Testis (tissue), 3 donors: ENCODE data around the gene NLRP6. TPM values are rescaled to one million over a fixed set of nuclear protein-coding genes. Genes with fewer than 3 reads are reported as not detected.

ENCODE experiments used
- DNase-seq: peaks from one replicate; pipeline ENCODE4 v3.0.0-alpha.2; 2019
- H3K27ac ChIP-seq, 2 donors: fragments of 200-600 bp; sonication (generic); one replicate each; pipeline ENCODE4 v1.5.1; 2019
- H3K27me3 ChIP-seq: fragments of 200-600 bp; sonication (generic); one replicate; pipeline ENCODE4 v1.5.1; 2019
- H3K36me3 ChIP-seq: fragments of 200-600 bp; sonication (generic); one replicate; pipeline ENCODE4 v1.5.1; 2017; ENCODE audit warnings: low read depth; ENCODE audit errors: missing control alignments
- H3K4me1 ChIP-seq: fragments of 200-600 bp; sonication (generic); one replicate; pipeline ENCODE4 v1.5.1; 2019
- H3K4me3 ChIP-seq, 2 donors: fragments of 200-600 bp; sonication (generic); one replicate each; pipeline ENCODE4 v1.5.1; 2017 to 2019
- H3K9me3 ChIP-seq: fragments of 200-600 bp; sonication (generic); one replicate; pipeline ENCODE4 v1.5.1; 2017
- POLR2A ChIP-seq: fragments of 450-650 bp; IDR thresholded peaks from one replicate; pipeline ENCODE4 v1.6.1; 2017; ENCODE audit warnings: antibody characterized with exemption, mild to moderate bottlenecking, moderate library complexity
- WGBS, 2 donors: methylation state at CpG; one replicate each; pipeline ENCODE4 v1.1.5; 2018; 5-methylcytosine and 5-hydroxymethylcytosine counted together
- intact Hi-C: fragments of 100-400 bp; cut with DNase I; formaldehyde crosslinking; loops from one replicate; pipeline ENCODE4 v1.15.1; 2023; ENCODE audit warnings: low total_unique reads
- polyA plus RNA-seq: library from polyadenylated mRNA; stranded (reverse); fragments of 350-450 nt; fragmentation: Illumina TruSeq; extraction: RNeasy Lipid Tissue Mini Kit (QIAGEN cat#74804); gene quantifications from one replicate; pipeline ENCODE4 v1.2.3, GENCODE V29; 2014; ENCODE audit warnings: low read depth, low replicate concordance; ENCODE audit not compliant: insufficient read depth
- total RNA-seq, 2 donors: library from RNA; depleted of rRNA; stranded (reverse); fragments of >200 nt; gene quantifications; one replicate each; pipeline ENCODE4 v1.2.3, GENCODE V29; 2016
- TF ChIP-seq, protein P1 (sequence below), 3 experiments: fragments of 450-650 bp in 2 of 3; fragments of 200-600 bp in 1 of 3; sonication (generic) in 1 of 3; IDR thresholded peaks; one replicate each; pipeline ENCODE4 v1.5.1; 2016 to 2019; ENCODE audit warnings: antibody characterized with exemption in 3 of 3, mild to moderate bottlenecking in 2 of 3, moderate library complexity in 1 of 3

Gene NLRP6
- total and polyA plus RNA-seq, 3 donors from 2014 or later = 0.26 to 2.4 (median 0.31) TPM

DNA sequence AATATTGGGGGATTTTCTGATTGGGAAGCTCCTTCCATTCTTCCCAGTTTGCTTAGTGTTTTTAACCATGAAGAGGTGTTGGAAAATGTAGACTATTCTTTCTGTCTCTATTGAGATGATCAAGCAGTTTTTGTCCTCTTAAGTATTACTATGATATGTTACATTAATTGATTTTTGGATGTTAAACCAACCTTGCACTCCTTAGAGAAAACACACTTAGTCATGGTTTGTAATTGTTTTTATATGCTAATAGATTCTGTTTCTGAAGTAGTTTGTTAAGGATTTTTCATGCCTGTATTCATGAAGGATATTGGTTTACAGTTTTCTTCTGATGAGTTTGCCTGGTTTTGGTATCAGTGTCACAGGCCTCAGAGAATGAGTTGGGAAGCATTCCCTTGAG, 2.0 kb upstream of the NLRP6 start:
- Histone ChIP-seq H3K4me3 (no peak overlapping the region), H3K9me3 (no peaks in the 10 kb centered on the region), H3K27me3 (no peaks in the 10 kb centered on the region), H3K36me3 (no peaks in the 10 kb centered on the region), H3K27ac (no peak overlapping the region), H3K4me1 (peaks cover 6% of the 10 kb centered on the region)
- intact Hi-C loops = no loop called here
- TF ChIP-seq, protein P1, sequence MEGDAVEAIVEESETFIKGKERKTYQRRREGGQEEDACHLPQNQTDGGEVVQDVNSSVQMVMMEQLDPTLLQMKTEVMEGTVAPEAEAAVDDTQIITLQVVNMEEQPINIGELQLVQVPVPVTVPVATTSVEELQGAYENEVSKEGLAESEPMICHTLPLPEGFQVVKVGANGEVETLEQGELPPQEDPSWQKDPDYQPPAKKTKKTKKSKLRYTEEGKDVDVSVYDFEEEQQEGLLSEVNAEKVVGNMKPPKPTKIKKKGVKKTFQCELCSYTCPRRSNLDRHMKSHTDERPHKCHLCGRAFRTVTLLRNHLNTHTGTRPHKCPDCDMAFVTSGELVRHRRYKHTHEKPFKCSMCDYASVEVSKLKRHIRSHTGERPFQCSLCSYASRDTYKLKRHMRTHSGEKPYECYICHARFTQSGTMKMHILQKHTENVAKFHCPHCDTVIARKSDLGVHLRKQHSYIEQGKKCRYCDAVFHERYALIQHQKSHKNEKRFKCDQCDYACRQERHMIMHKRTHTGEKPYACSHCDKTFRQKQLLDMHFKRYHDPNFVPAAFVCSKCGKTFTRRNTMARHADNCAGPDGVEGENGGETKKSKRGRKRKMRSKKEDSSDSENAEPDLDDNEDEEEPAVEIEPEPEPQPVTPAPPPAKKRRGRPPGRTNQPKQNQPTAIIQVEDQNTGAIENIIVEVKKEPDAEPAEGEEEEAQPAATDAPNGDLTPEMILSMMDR (IDR thresholded peaks at IDR 0.05) = no peak
- TF ChIP-seq POLR2A = no peak
- DNase-seq = no peak

DNA sequence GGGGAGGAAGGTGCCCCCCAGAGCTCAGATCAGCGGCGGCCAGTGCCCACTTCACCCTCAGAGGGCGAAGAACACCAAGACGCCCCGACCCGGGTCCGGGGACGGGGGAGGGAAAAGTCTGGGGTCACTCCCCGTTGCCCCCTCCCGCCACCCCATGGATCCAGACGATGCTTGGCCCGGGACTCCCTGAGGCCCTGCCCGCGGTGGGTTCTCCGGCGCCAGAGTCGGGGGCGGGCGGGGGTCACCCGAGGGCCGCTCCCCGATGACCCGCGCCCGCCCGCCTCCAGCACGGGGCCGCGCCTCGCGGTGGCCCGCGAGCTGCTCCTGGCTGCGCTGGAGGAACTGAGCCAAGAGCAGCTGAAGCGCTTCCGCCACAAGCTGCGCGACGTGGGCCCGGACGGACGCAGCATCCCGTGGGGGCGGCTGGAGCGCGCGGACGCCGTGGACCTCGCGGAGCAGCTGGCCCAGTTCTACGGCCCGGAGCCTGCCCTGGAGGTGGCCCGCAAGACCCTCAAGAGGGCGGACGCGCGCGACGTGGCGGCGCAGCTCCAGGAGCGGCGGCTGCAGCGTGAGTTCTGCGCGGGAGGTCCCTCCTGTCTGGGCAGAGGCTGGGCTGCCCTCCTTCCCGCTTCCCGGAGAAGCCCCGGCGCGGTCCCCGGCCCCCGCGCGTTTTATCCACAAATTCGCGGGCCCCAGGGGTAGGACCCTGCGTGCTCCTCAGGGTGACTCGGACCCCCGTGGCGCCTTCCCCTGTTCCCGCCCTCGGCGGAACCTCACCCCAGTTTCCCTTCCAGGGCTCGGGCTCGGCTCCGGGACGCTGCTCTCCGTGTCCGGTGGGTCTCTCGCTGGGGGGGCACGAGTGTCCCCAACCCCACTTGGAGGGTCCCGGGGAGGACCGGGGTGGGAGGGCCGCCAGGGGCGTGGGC, 1.1 kb downstream of the NLRP6 start:
- H3K27me3 ChIP-seq = no peaks in the 10 kb centered on the region
- TF ChIP-seq, protein P1 (IDR thresholded peaks at IDR 0.05) = no peak
- no peak for TF ChIP-seq POLR2A
- WGBS, 2 donors = 10 to 15% methylated on average over 6 to 71 of the region's 97 CpGs
- H3K9me3 ChIP-seq = no peaks in the 10 kb centered on the region
- H3K4me1 ChIP-seq = peaks cover 12% of the 10 kb centered on the region
- DNase-seq = no peak
- no peak overlapping the region for H3K27ac ChIP-seq
- H3K36me3 ChIP-seq = no peaks in the 10 kb centered on the region
- intact Hi-C loops = no loop called here
- H3K4me3 ChIP-seq = peak overlapping the region; percentile 26 to 41

DNA sequence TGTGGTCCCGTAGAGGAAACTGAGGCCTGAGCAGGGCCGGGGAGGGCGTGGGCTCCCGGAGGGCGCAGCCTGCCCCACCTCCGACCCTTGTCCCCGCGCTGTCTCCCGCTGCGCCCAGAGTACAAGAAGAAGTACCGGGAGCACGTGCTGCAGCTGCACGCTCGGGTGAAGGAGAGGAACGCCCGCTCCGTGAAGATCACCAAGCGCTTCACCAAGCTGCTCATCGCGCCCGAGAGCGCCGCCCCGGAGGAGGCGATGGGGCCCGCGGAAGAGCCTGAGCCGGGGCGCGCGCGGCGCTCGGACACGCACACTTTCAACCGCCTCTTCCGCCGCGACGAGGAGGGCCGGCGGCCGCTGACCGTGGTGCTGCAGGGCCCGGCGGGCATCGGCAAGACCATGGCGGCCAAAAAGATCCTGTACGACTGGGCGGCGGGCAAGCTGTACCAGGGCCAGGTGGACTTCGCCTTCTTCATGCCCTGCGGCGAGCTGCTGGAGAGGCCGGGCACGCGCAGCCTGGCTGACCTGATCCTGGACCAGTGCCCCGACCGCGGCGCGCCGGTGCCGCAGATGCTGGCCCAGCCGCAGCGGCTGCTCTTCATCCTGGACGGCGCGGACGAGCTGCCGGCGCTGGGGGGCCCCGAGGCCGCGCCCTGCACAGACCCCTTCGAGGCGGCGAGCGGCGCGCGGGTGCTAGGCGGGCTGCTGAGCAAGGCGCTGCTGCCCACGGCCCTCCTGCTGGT, 1.9 kb downstream of the NLRP6 start:
- no peak for DNase-seq
- Histone ChIP-seq H3K36me3 (no peaks in the 10 kb centered on the region), H3K4me3 (peak overlapping the region; percentile 26 to 41), H3K27me3 (no peaks in the 10 kb centered on the region), H3K4me1 (peaks cover 12% of the 10 kb centered on the region), H3K27ac (no peak overlapping the region), H3K9me3 (no peaks in the 10 kb centered on the region)
- 1% methylated on average over 14 to 63 of the region's 85 CpGs for WGBS, 2 donors
- TF ChIP-seq, protein P1 (IDR thresholded peaks at IDR 0.05) = no peak
- no peak for TF ChIP-seq POLR2A
- intact Hi-C loops = no loop called here

DNA sequence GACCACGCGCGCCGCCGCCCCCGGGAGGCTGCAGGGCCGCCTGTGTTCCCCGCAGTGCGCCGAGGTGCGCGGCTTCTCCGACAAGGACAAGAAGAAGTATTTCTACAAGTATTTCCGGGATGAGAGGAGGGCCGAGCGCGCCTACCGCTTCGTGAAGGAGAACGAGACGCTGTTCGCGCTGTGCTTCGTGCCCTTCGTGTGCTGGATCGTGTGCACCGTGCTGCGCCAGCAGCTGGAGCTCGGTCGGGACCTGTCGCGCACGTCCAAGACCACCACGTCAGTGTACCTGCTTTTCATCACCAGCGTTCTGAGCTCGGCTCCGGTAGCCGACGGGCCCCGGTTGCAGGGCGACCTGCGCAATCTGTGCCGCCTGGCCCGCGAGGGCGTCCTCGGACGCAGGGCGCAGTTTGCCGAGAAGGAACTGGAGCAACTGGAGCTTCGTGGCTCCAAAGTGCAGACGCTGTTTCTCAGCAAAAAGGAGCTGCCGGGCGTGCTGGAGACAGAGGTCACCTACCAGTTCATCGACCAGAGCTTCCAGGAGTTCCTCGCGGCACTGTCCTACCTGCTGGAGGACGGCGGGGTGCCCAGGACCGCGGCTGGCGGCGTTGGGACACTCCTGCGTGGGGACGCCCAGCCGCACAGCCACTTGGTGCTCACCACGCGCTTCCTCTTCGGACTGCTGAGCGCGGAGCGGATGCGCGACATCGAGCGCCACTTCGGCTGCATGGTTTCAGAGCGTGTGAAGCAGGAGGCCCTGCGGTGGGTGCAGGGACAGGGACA, 2.7 kb downstream of the NLRP6 start:
- WGBS, 2 donors = 5% methylated on average over 76 of the region's 79 CpGs; no CpG with 5 or more reads in 1 of the 2 donors
- intact Hi-C loops = no loop called here
- TF ChIP-seq POLR2A = no peak
- TF ChIP-seq, protein P1 (IDR thresholded peaks at IDR 0.05) = no peak
- Histone ChIP-seq H3K4me1 (peaks cover 12% of the 10 kb centered on the region), H3K27me3 (no peaks in the 10 kb centered on the region), H3K27ac (no peak overlapping the region), H3K4me3 (peak overlapping the region; percentile 26 to 41), H3K9me3 (no peaks in the 10 kb centered on the region), H3K36me3 (no peaks in the 10 kb centered on the region)
- peak; percentile 12 for DNase-seq
